ENCODE data around the gene SLAMF1. TPM values are rescaled to one million over a fixed set of nuclear protein-coding genes. Genes with fewer than 3 reads are reported as not detected.

Gene SLAMF1
- total RNA-seq, 2 experiments from 2014 or later, result 48.5 to 50.1 TPM

GRCh38 chr1:160675641-160676410, 29.0 kb upstream of the SLAMF1 start:
- Mint-ChIP-seq H3K9me3 (ENCODE audit: insufficient read depth) (no peaks in the 10 kb centered on the region), H3K4me3 (no peak overlapping the region), H3K27ac (peak overlapping the region; percentile 80), H3K36me3 (ENCODE audit: low read depth) (peaks cover 50% of the 10 kb centered on the region), H3K4me1 (ENCODE audit: low read depth) (peaks cover 44% of the 10 kb centered on the region), H3K27me3 (ENCODE audit: low read depth) (no peaks in the 10 kb centered on the region)
- ChIA-PET POLR2A (interaction anchor here (0.6 to 2.0 kb wide), 7 partner anchors 22 to 92 kb away, joined by 3 to 12 read pairs (median 4); partner anchors contain the start of gene SLAMF1), CTCF (interaction anchor here (0.7 to 6.3 kb wide), 42 partner anchors 7 to 279 kb away, joined by 3 to 84 read pairs (median 6); partner anchors contain the start of genes CD48, ITLN2 and SLAMF1)
- DNase-seq (peak; percentile 86), ATAC-seq (peak; percentile 79)

- DNase-seq (no peak), ATAC-seq (no peak)
- H3K27me3 Mint-ChIP-seq (ENCODE audit: low read depth), result no peaks in the 10 kb centered on the region
- no peak overlapping the region for H3K4me3 Mint-ChIP-seq
- no peak overlapping the region for H3K27ac Mint-ChIP-seq
- H3K4me1 Mint-ChIP-seq (ENCODE audit: low read depth), result peaks cover 43% of the 10 kb centered on the region
- H3K36me3 Mint-ChIP-seq (ENCODE audit: low read depth), result peaks cover 45% of the 10 kb centered on the region
- H3K9me3 Mint-ChIP-seq (ENCODE audit: insufficient read depth), result peaks cover 2% of the 10 kb centered on the region
- POLR2A ChIA-PET, result interaction anchor here (0.7 to 2.8 kb wide), 6 partner anchors 34 to 163 kb away, joined by 3 to 12 read pairs (median 3); partner anchors contain the start of gene CD48
- CTCF ChIA-PET, result interaction anchor here (0.7 to 6.3 kb wide), 28 partner anchors 9 to 288 kb away, joined by 3 to 84 read pairs (median 15); partner anchors contain the start of gene SLAMF1
These were observed 27.6 kb upstream of the SLAMF1 start for GRCh38 chr1:160674415-160674814.

- H3K36me3 Mint-ChIP-seq (ENCODE audit: low read depth), result peaks cover 47% of the 10 kb centered on the region
- no peak overlapping the region for H3K4me3 Mint-ChIP-seq
- peaks cover 13% of the 10 kb centered on the region for H3K9me3 Mint-ChIP-seq (ENCODE audit: insufficient read depth)
- H3K4me1 Mint-ChIP-seq (ENCODE audit: low read depth), result peaks cover 40% of the 10 kb centered on the region
- H3K27me3 Mint-ChIP-seq (ENCODE audit: low read depth), result no peaks in the 10 kb centered on the region
- H3K27ac Mint-ChIP-seq, result no peak overlapping the region
- ATAC-seq (peak; percentile 63), DNase-seq (peak; percentile 55)
- CTCF ChIA-PET, result interaction anchor here (0.6 to 6.3 kb wide), 30 partner anchors 9 to 325 kb away, joined by 3 to 84 read pairs (median 6); partner anchors contain the start of gene SLAMF1
- POLR2A ChIA-PET, result interaction anchor here (0.7 to 2.8 kb wide), 6 partner anchors 9 to 54 kb away, joined by 3 to 12 read pairs (median 4); partner anchors contain the start of gene SLAMF1
These were observed 26.2 kb upstream of the SLAMF1 start for GRCh38 chr1:160672789-160673695.

- peaks cover 44% of the 10 kb centered on the region for H3K36me3 Mint-ChIP-seq (ENCODE audit: low read depth)
- CTCF ChIA-PET, result interaction anchor here (0.9 to 6.3 kb wide), 21 partner anchors 8 to 326 kb away, joined by 3 to 84 read pairs (median 6); partner anchors contain the start of gene SLAMF1
- H3K27ac Mint-ChIP-seq, result no peak overlapping the region
- no peak overlapping the region for H3K4me3 Mint-ChIP-seq
- POLR2A ChIA-PET, result interaction anchor here (1.8 to 2.8 kb wide), 2 partner anchors 40 to 42 kb away, joined by 5 to 12 read pairs; no protein-coding TSS in a partner anchor
- no peak for DNase-seq
- H3K27me3 Mint-ChIP-seq (ENCODE audit: low read depth), result no peaks in the 10 kb centered on the region
- peaks cover 39% of the 10 kb centered on the region for H3K4me1 Mint-ChIP-seq (ENCODE audit: low read depth)
- no peak for ATAC-seq
- H3K9me3 Mint-ChIP-seq (ENCODE audit: insufficient read depth), result peaks cover 17% of the 10 kb centered on the region
These were observed 25.0 kb upstream of the SLAMF1 start for GRCh38 chr1:160671603-160672517.

- Mint-ChIP-seq H3K4me3 (no peak overlapping the region), H3K27ac (no peak overlapping the region), H3K27me3 (ENCODE audit: low read depth) (no peaks in the 10 kb centered on the region), H3K4me1 (ENCODE audit: low read depth) (peaks cover 42% of the 10 kb centered on the region), H3K9me3 (ENCODE audit: insufficient read depth) (peaks cover 17% of the 10 kb centered on the region), H3K36me3 (ENCODE audit: low read depth) (peaks cover 40% of the 10 kb centered on the region)
- no peak for DNase-seq
- CTCF ChIA-PET, result interaction anchor here (5.4 to 6.3 kb wide), 4 partner anchors 13 to 53 kb away, joined by 38 to 84 read pairs (median 70); no protein-coding TSS in a partner anchor
- POLR2A ChIA-PET, result no interaction called here
- no peak for ATAC-seq
These were observed 23.9 kb upstream of the SLAMF1 start for GRCh38 chr1:160670701-160671100.

- Mint-ChIP-seq H3K4me1 (ENCODE audit: low read depth) (peaks cover 51% of the 10 kb centered on the region), H3K27me3 (ENCODE audit: low read depth) (no peaks in the 10 kb centered on the region)
These were observed 23.0 kb upstream of the SLAMF1 start for GRCh38 chr1:160669802-160670201.

GRCh38 chr1:160669276-160669675, 22.4 kb upstream of the SLAMF1 start:
- peaks cover 56% of the 10 kb centered on the region for H3K4me1 Mint-ChIP-seq (ENCODE audit: low read depth)
- ATAC-seq (no peak), DNase-seq (no peak)
- H3K4me3 Mint-ChIP-seq, result no peak overlapping the region
- no peak overlapping the region for H3K27ac Mint-ChIP-seq
- ChIA-PET POLR2A (no interaction called here), CTCF (interaction anchor here (1.0 to 1.4 kb wide), 3 partner anchors 15 to 50 kb away, joined by 3 to 6 read pairs (median 5); no protein-coding TSS in a partner anchor)
- H3K9me3 Mint-ChIP-seq (ENCODE audit: insufficient read depth), result peaks cover 17% of the 10 kb centered on the region
- H3K27me3 Mint-ChIP-seq (ENCODE audit: low read depth), result no peaks in the 10 kb centered on the region
- peaks cover 38% of the 10 kb centered on the region for H3K36me3 Mint-ChIP-seq (ENCODE audit: low read depth)

More at GRCh38 chr1:160669802-160670201, 23.0 kb upstream of the SLAMF1 start:
- ChIA-PET POLR2A (no interaction called here), CTCF (no interaction called here)
- ATAC-seq, result no peak
- peaks cover 38% of the 10 kb centered on the region for H3K36me3 Mint-ChIP-seq (ENCODE audit: low read depth)
- peaks cover 17% of the 10 kb centered on the region for H3K9me3 Mint-ChIP-seq (ENCODE audit: insufficient read depth)
- H3K4me3 Mint-ChIP-seq, result no peak overlapping the region
- DNase-seq, result no peak
- no peak overlapping the region for H3K27ac Mint-ChIP-seq

- H3K36me3 Mint-ChIP-seq (ENCODE audit: low read depth), result peaks cover 39% of the 10 kb centered on the region
- no peak for ATAC-seq
- H3K27ac Mint-ChIP-seq, result no peak overlapping the region
- H3K27me3 Mint-ChIP-seq (ENCODE audit: low read depth), result no peaks in the 10 kb centered on the region
- POLR2A ChIA-PET, result no interaction called here
- CTCF ChIA-PET, result interaction anchor here (0.7 to 1.4 kb wide), 6 partner anchors 17 to 209 kb away, joined by 3 to 6 read pairs (median 4); partner anchors contain the start of gene SLAMF1
- H3K9me3 Mint-ChIP-seq (ENCODE audit: insufficient read depth), result peaks cover 17% of the 10 kb centered on the region
- H3K4me1 Mint-ChIP-seq (ENCODE audit: low read depth), result peaks cover 69% of the 10 kb centered on the region
- H3K4me3 Mint-ChIP-seq, result no peak overlapping the region
- DNase-seq, result no peak
These were observed 21.1 kb upstream of the SLAMF1 start for GRCh38 chr1:160667896-160668295.

GRCh38 chr1:160666079-160666442, 19.2 kb upstream of the SLAMF1 start:
- Mint-ChIP-seq H3K27ac (peak overlapping the region; percentile 92), H3K9me3 (ENCODE audit: insufficient read depth) (peaks cover 17% of the 10 kb centered on the region), H3K27me3 (ENCODE audit: low read depth) (no peaks in the 10 kb centered on the region), H3K4me3 (peak overlapping the region; percentile 75), H3K36me3 (ENCODE audit: low read depth) (peaks cover 50% of the 10 kb centered on the region), H3K4me1 (ENCODE audit: low read depth) (peaks cover 79% of the 10 kb centered on the region)
- ATAC-seq, result peak; percentile 31
- POLR2A ChIA-PET, result interaction anchor here (0.6 to 1.2 kb wide), 2 partner anchors 38 to 47 kb away, joined by 3 read pairs; no protein-coding TSS in a partner anchor
- CTCF ChIA-PET, result interaction anchor here (0.9 to 6.0 kb wide), 5 partner anchors 8 to 57 kb away, joined by 3 to 60 read pairs (median 6); partner anchors contain the start of gene SLAMF1
- DNase-seq, result peak; percentile 24

GRCh38 chr1:160665330-160666078, 18.7 kb upstream of the SLAMF1 start:
- ChIA-PET POLR2A (interaction anchor here (0.6 to 1.9 kb wide), 8 partner anchors 14 to 48 kb away, joined by 3 to 6 read pairs (median 3); partner anchors contain the start of gene SLAMF1), CTCF (interaction anchor here (0.8 to 6.0 kb wide), 11 partner anchors 9 to 103 kb away, joined by 3 to 60 read pairs (median 5); partner anchors contain the start of gene SLAMF1)
- H3K36me3 Mint-ChIP-seq (ENCODE audit: low read depth), result peaks cover 48% of the 10 kb centered on the region
- no peaks in the 10 kb centered on the region for H3K27me3 Mint-ChIP-seq (ENCODE audit: low read depth)
- H3K4me1 Mint-ChIP-seq (ENCODE audit: low read depth), result peaks cover 75% of the 10 kb centered on the region
- peaks cover 17% of the 10 kb centered on the region for H3K9me3 Mint-ChIP-seq (ENCODE audit: insufficient read depth)
- DNase-seq, result peak; percentile 63
- peak overlapping the region; percentile 75 for H3K4me3 Mint-ChIP-seq
- peak; percentile 54 for ATAC-seq
- H3K27ac Mint-ChIP-seq, result peak overlapping the region; percentile 92
